Sigmoid colon (tissue), 4 donors: ENCODE measurements around the gene FBXW11.

Source experiments
- POLR2A ChIP-seq, 2 donors: fragments of 450-650 bp; IDR thresholded peaks; one replicate each; pipeline ENCODE4 v1.6.1; 2016; ENCODE audit warnings: antibody characterized with exemption in 2 of 2, mild to moderate bottlenecking in 2 of 2, moderate library complexity in 2 of 2
- POLR2AphosphoS5 ChIP-seq, 4 donors: sonication (generic); formaldehyde crosslinking; IDR thresholded peaks; one replicate each; pipeline ENCODE4 v1.6.1; 2017; ENCODE audit warnings: antibody characterized with exemption in 4 of 4
- TF ChIP-seq, protein P1 (sequence below), 4 experiments: fragments of 450-650 bp in 3 of 4; fragments of 200-600 bp in 1 of 4; IDR thresholded peaks; one replicate each; pipeline ENCODE4 v1.5.1; 2016 to 2019; ENCODE audit warnings: antibody characterized with exemption in 4 of 4, mild to moderate bottlenecking in 3 of 4, moderate library complexity in 2 of 4

DNA sequence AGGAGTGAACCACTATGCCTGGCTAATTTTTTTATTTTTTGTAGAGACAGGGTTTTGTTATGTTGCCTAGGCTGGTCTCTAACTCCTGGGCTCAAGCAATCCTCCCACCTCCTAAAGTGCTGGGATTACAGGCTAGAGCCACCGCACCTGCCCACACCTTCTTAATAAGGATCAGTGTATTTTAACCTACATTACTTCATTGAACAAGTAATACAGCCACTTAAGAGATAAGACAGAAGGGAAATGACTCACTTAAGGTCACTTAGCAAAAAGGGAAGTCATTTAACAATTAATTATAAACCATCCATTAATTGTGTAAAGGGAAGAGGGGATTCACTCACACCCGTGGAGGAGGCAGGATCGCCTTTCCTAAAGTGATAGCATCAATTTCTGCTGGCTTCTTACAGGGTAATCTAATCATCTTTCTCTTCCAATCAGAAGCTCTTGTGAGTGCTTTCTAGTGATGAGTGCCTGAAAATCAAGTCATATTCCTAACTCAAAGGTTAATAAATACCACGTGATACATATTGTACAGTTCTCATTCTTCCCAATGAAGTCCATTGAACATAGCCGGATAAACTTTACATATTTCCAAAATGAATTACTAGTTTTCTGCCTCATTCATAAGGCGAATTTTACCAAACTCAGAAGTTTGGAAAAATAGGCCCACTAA, 3.5 kb downstream of the FBXW11 start:
- TF ChIP-seq, protein P1, sequence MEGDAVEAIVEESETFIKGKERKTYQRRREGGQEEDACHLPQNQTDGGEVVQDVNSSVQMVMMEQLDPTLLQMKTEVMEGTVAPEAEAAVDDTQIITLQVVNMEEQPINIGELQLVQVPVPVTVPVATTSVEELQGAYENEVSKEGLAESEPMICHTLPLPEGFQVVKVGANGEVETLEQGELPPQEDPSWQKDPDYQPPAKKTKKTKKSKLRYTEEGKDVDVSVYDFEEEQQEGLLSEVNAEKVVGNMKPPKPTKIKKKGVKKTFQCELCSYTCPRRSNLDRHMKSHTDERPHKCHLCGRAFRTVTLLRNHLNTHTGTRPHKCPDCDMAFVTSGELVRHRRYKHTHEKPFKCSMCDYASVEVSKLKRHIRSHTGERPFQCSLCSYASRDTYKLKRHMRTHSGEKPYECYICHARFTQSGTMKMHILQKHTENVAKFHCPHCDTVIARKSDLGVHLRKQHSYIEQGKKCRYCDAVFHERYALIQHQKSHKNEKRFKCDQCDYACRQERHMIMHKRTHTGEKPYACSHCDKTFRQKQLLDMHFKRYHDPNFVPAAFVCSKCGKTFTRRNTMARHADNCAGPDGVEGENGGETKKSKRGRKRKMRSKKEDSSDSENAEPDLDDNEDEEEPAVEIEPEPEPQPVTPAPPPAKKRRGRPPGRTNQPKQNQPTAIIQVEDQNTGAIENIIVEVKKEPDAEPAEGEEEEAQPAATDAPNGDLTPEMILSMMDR (IDR thresholded peaks at IDR 0.05), result no peak
- no peak for TF ChIP-seq POLR2A (IDR thresholded peaks at IDR 0.05)
- no peak for TF ChIP-seq POLR2AphosphoS5 (IDR thresholded peaks at IDR 0.05)
